ENCODE results near the gene MAP3K2. TPM values are rescaled to one million over a fixed set of nuclear protein-coding genes. Genes with fewer than 3 reads are reported as not detected.

MAP3K2 gene
- total RNA-seq, 1 donor from 2014 or later, result 62.2 TPM

- H3K4me3 Mint-ChIP-seq (ENCODE audit: unreplicated experiment), result peak overlapping the region; percentile 69
- peak overlapping the region; percentile 86 for H3K27ac ChIP-seq (ENCODE audit: low read depth, low read length)
- no peaks in the 10 kb centered on the region for H3K36me3 ChIP-seq (ENCODE audit: insufficient read depth, low read length)
- FAIRE-seq, result no peak
- H3K9ac ChIP-seq (ENCODE audit: low read length), result peak overlapping the region; percentile 80
- H3K36me3 Mint-ChIP-seq (ENCODE audit: low read depth, unreplicated experiment), result no peaks in the 10 kb centered on the region
- no peaks in the 10 kb centered on the region for H4K20me1 ChIP-seq (ENCODE audit: insufficient read depth, low read length)
- H3K9me3 ChIP-seq (ENCODE audit: insufficient read depth, low read depth, low read length), result no peaks in the 10 kb centered on the region
- H3K4me2 ChIP-seq (ENCODE audit: low read length), result peak overlapping the region; percentile 78
- no peak for DNase-seq (ENCODE audit: low read depth)
- peak overlapping the region; percentile 87 for H3K27ac Mint-ChIP-seq (ENCODE audit: unreplicated experiment)
- peaks cover 2% of the 10 kb centered on the region for H3K9me3 Mint-ChIP-seq (ENCODE audit: unreplicated experiment)
- H3K4me1 ChIP-seq (ENCODE audit: insufficient read depth, low read length), result peaks cover 33% of the 10 kb centered on the region
- H3K27me3 Mint-ChIP-seq (ENCODE audit: low read depth, unreplicated experiment), result no peaks in the 10 kb centered on the region
- H3K79me2 ChIP-seq (ENCODE audit: insufficient read depth, low read length), result no peaks in the 10 kb centered on the region
- peak overlapping the region; percentile 76 for H2AFZ ChIP-seq (ENCODE audit: low read depth, low read length)
- peaks cover 34% of the 10 kb centered on the region for H3K4me1 Mint-ChIP-seq (ENCODE audit: low read depth, unreplicated experiment)
- H3K27me3 ChIP-seq (ENCODE audit: insufficient read depth, low read length), result no peaks in the 10 kb centered on the region
- TF ChIP-seq EZH2 (IDR thresholded peaks at IDR 0.05; ENCODE audit: insufficient read depth, low read length) (no peak), CTCF (IDR thresholded peaks at IDR 0.05; ENCODE audit: insufficient read depth, low read depth, low read length) (no peak)
- no peak overlapping the region for H3K4me3 ChIP-seq (ENCODE audit: insufficient read depth, low read depth, low read length)
These were observed 21.0 kb upstream of the MAP3K2 start for GRCh38 chr2:127408807-127409099.

GRCh38 chr2:127408004-127408806, 20.4 kb upstream of the MAP3K2 start:
- no peaks in the 10 kb centered on the region for H3K36me3 ChIP-seq (ENCODE audit: insufficient read depth, low read length)
- H3K4me2 ChIP-seq (ENCODE audit: low read length), result peak overlapping the region; percentile 78
- H3K4me1 ChIP-seq (ENCODE audit: insufficient read depth, low read length), result peaks cover 29% of the 10 kb centered on the region
- H4K20me1 ChIP-seq (ENCODE audit: insufficient read depth, low read length), result no peaks in the 10 kb centered on the region
- H3K4me3 Mint-ChIP-seq (ENCODE audit: unreplicated experiment), result peak overlapping the region; percentile 69
- TF ChIP-seq EZH2 (IDR thresholded peaks at IDR 0.05; ENCODE audit: insufficient read depth, low read length) (no peak), CTCF (IDR thresholded peaks at IDR 0.05; ENCODE audit: insufficient read depth, low read depth, low read length) (no peak)
- no peaks in the 10 kb centered on the region for H3K27me3 ChIP-seq (ENCODE audit: insufficient read depth, low read length)
- H3K27ac Mint-ChIP-seq (ENCODE audit: unreplicated experiment), result peak overlapping the region; percentile 87
- FAIRE-seq, result no peak
- peak overlapping the region; percentile 80 for H3K9ac ChIP-seq (ENCODE audit: low read length)
- H3K4me1 Mint-ChIP-seq (ENCODE audit: low read depth, unreplicated experiment), result peaks cover 28% of the 10 kb centered on the region
- no peaks in the 10 kb centered on the region for H3K9me3 ChIP-seq (ENCODE audit: insufficient read depth, low read depth, low read length)
- peak overlapping the region; percentile 76 for H2AFZ ChIP-seq (ENCODE audit: low read depth, low read length)
- H3K36me3 Mint-ChIP-seq (ENCODE audit: low read depth, unreplicated experiment), result no peaks in the 10 kb centered on the region
- H3K79me2 ChIP-seq (ENCODE audit: insufficient read depth, low read length), result no peaks in the 10 kb centered on the region
- peaks cover 2% of the 10 kb centered on the region for H3K9me3 Mint-ChIP-seq (ENCODE audit: unreplicated experiment)
- H3K27ac ChIP-seq (ENCODE audit: low read depth, low read length), result peak overlapping the region; percentile 86
- DNase-seq (ENCODE audit: low read depth), result peak; percentile 72
- no peaks in the 10 kb centered on the region for H3K27me3 Mint-ChIP-seq (ENCODE audit: low read depth, unreplicated experiment)
- H3K4me3 ChIP-seq (ENCODE audit: insufficient read depth, low read depth, low read length), result peak overlapping the region; percentile 20

- Histone ChIP-seq H3K27ac (ENCODE audit: low read depth, low read length) (peak overlapping the region; percentile 70), H3K9ac (ENCODE audit: low read length) (peak overlapping the region; percentile 9), H3K4me3 (ENCODE audit: insufficient read depth, low read depth, low read length) (no peak overlapping the region), H3K9me3 (ENCODE audit: insufficient read depth, low read depth, low read length) (no peaks in the 10 kb centered on the region), H3K4me1 (ENCODE audit: insufficient read depth, low read length) (peaks cover 29% of the 10 kb centered on the region), H4K20me1 (ENCODE audit: insufficient read depth, low read length) (no peaks in the 10 kb centered on the region), H3K36me3 (ENCODE audit: insufficient read depth, low read length) (no peaks in the 10 kb centered on the region), H3K4me2 (ENCODE audit: low read length) (no peak overlapping the region), H2AFZ (ENCODE audit: low read depth, low read length) (peak overlapping the region; percentile 61), H3K79me2 (ENCODE audit: insufficient read depth, low read length) (no peaks in the 10 kb centered on the region), H3K27me3 (ENCODE audit: insufficient read depth, low read length) (no peaks in the 10 kb centered on the region)
- FAIRE-seq, result no peak
- no peak for DNase-seq (ENCODE audit: low read depth)
- Mint-ChIP-seq H3K4me1 (ENCODE audit: low read depth, unreplicated experiment) (peaks cover 29% of the 10 kb centered on the region), H3K4me3 (ENCODE audit: unreplicated experiment) (no peak overlapping the region), H3K27me3 (ENCODE audit: low read depth, unreplicated experiment) (no peaks in the 10 kb centered on the region), H3K36me3 (ENCODE audit: low read depth, unreplicated experiment) (no peaks in the 10 kb centered on the region), H3K9me3 (ENCODE audit: unreplicated experiment) (peaks cover 2% of the 10 kb centered on the region), H3K27ac (ENCODE audit: unreplicated experiment) (peak overlapping the region; percentile 60)
- TF ChIP-seq EZH2 (IDR thresholded peaks at IDR 0.05; ENCODE audit: insufficient read depth, low read length) (no peak), CTCF (IDR thresholded peaks at IDR 0.05; ENCODE audit: insufficient read depth, low read depth, low read length) (no peak)
These were observed 19.9 kb upstream of the MAP3K2 start for GRCh38 chr2:127407661-127408003.
